Type B pancreatic cell (in vitro differentiated cells): ENCODE measurements around the gene RFESD. TPM values are rescaled to one million over a fixed set of nuclear protein-coding genes. Genes with fewer than 3 reads are reported as not detected.

Experiments used
- DNase-seq: peaks from one replicate; pipeline ENCODE4 v3.0.0; 2021; ENCODE audit warnings: mixed read lengths; ENCODE audit not compliant: unreplicated experiment; ENCODE audit errors: extremely low spot score
- H3K27ac Mint-ChIP-seq: 2 replicates; pipeline ENCODE4 v1.8.0; 2021; ENCODE audit warnings: mild to moderate bottlenecking, mixed read lengths
- H3K27me3 Mint-ChIP-seq: 2 replicates; pipeline ENCODE4 v1.8.0; 2021; ENCODE audit warnings: mixed read lengths
- H3K36me3 Mint-ChIP-seq: 2 replicates; pipeline ENCODE4 v1.8.0; 2021; ENCODE audit warnings: mixed read lengths
- H3K4me1 Mint-ChIP-seq: one replicate; pipeline ENCODE4 v1.8.0; 2021; ENCODE audit warnings: mixed read lengths; ENCODE audit not compliant: unreplicated experiment
- H3K4me3 Mint-ChIP-seq: 2 replicates; pipeline ENCODE4 v1.8.0; 2021; ENCODE audit warnings: mild to moderate bottlenecking, mixed read lengths
- H3K9me3 Mint-ChIP-seq: 2 replicates; pipeline ENCODE4 v1.8.0; 2021; ENCODE audit warnings: mixed read lengths
- CTCF ChIP-seq: fragments of 200-600 bp; sonication (generic); conservative IDR thresholded peaks from 2 replicates; pipeline ENCODE4 v1.5.0; 2021; ENCODE audit warnings: antibody characterized with exemption, mild to moderate bottlenecking
- total RNA-seq: library from RNA; stranded (reverse); gene quantifications from 2 replicates; pipeline ENCODE4 v1.2.1, GENCODE V29; 2021; ENCODE audit warnings: low replicate concordance

The RFESD gene
- total RNA-seq, 1 donor from 2014 or later, result 2.5 TPM

DNA sequence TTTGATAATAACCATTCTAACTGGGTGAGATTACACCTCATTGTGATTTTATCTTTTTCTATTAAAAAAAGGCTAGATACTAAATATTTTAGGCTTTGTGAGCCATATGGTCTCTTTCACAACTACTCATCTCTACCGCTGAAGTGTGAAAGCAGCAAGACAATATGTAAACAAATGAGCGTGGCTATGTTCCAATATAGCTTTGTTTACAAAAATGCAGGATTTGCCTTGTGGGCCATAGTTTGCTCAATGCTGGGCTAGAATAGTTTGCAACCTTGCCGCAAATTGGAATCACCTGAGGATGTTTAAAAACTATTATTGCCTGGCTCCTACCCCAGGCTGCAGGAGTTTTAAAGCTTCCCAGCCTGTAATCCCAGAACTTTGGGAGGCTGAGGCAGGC is 36.9 kb upstream of the RFESD start:
- no peaks in the 10 kb centered on the region for H3K36me3 Mint-ChIP-seq
- peaks cover 7% of the 10 kb centered on the region for H3K9me3 Mint-ChIP-seq
- TF ChIP-seq CTCF, result no peak
- no peak overlapping the region for H3K4me3 Mint-ChIP-seq
- no peaks in the 10 kb centered on the region for H3K4me1 Mint-ChIP-seq
- no peaks in the 10 kb centered on the region for H3K27me3 Mint-ChIP-seq
- no peak overlapping the region for H3K27ac Mint-ChIP-seq
- no peak for DNase-seq

GRCh38 chr5:95610546-95610945 is 36.0 kb upstream of the RFESD start:
- H3K4me1 Mint-ChIP-seq, result no peaks in the 10 kb centered on the region
- no peak for DNase-seq
- H3K27ac Mint-ChIP-seq, result no peak overlapping the region
- H3K36me3 Mint-ChIP-seq, result no peaks in the 10 kb centered on the region
- H3K27me3 Mint-ChIP-seq, result no peaks in the 10 kb centered on the region
- TF ChIP-seq CTCF, result no peak
- H3K9me3 Mint-ChIP-seq, result peaks cover 7% of the 10 kb centered on the region
- no peak overlapping the region for H3K4me3 Mint-ChIP-seq

DNA sequence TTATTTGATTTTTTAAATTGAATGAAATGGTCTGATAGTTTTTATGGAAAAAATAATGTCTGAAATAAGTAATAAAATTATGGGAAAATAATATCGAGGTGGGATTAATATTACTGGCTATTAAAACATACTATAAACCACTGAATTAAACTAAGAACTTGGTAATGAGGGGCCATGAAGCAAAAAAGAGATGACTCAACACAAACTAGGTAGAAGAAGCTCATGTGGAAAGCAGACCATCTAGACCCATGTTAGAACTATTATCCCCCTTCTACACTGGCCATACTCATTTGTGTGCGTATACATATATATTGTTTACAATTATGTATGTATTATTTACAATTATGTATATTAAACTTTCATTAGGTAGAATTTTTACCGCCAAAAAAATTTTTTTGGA is 35.2 kb upstream of the RFESD start:
- no peak overlapping the region for H3K4me3 Mint-ChIP-seq
- TF ChIP-seq CTCF, result no peak
- H3K27ac Mint-ChIP-seq, result no peak overlapping the region
- DNase-seq, result no peak
- H3K27me3 Mint-ChIP-seq, result no peaks in the 10 kb centered on the region
- no peaks in the 10 kb centered on the region for H3K4me1 Mint-ChIP-seq
- no peaks in the 10 kb centered on the region for H3K36me3 Mint-ChIP-seq
- H3K9me3 Mint-ChIP-seq, result peaks cover 7% of the 10 kb centered on the region

DNA sequence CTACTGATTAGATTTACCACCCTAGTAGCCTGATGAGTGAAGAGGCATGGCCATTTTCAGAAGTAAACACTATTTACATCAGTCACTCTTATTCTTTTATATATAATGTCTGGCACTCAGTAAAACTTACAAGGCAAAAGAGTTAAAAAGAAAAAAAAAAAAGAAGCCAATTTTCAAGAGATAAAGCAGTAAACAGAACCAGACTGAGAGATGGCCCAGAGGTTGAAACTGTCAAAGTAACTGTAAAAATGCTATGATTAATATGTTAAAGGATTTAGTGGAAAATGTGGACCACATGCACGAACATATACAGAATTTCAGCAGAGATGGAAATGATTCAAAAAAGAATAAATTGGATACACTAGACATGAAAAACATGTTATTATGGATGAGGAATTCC is 33.1 kb upstream of the RFESD start:
- peaks cover 1% of the 10 kb centered on the region for H3K4me1 Mint-ChIP-seq
- no peak overlapping the region for H3K4me3 Mint-ChIP-seq
- peaks cover 11% of the 10 kb centered on the region for H3K27me3 Mint-ChIP-seq
- peaks cover 7% of the 10 kb centered on the region for H3K9me3 Mint-ChIP-seq
- peaks cover 2% of the 10 kb centered on the region for H3K36me3 Mint-ChIP-seq
- H3K27ac Mint-ChIP-seq, result no peak overlapping the region
- no peak for TF ChIP-seq CTCF
- DNase-seq, result no peak

DNA sequence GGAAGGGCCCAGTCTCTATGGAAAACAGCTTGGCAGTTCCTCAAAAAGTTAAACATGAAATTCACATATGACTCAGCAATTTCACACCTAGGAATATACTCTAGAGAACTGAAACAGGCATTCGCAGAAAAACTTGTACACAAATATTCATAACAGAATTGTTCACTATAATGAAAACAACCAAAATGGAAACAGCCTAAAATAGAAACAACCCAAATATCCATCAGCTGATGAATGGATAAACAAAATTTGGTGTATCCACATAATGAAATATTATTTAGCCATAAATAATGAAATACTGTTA is 31.5 kb upstream of the RFESD start:
- no peak for TF ChIP-seq CTCF
- Mint-ChIP-seq H3K4me3 (no peak overlapping the region), H3K4me1 (peaks cover 12% of the 10 kb centered on the region), H3K36me3 (peaks cover 5% of the 10 kb centered on the region), H3K9me3 (peaks cover 7% of the 10 kb centered on the region), H3K27ac (no peak overlapping the region), H3K27me3 (peaks cover 27% of the 10 kb centered on the region)
- DNase-seq, result no peak

DNA sequence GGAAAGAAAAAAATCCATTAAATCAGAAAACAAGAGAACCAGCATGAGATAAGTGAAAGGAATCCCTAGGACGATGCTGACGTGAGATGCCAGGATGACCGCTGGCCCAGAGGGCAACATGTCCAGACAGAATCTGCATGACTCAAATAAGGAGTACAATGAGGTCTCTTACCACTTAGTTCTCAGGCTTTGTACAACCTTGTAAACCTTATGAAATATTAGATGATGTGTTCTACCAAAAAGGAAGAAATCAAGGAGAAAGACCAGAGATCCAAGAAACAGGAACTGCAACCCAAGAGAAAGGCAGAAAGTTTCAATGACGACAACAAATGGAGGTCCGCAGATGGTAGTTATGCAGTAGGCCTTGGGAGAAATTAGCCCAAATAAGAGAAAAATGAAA is 29.5 kb upstream of the RFESD start:
- H3K27me3 Mint-ChIP-seq, result peaks cover 35% of the 10 kb centered on the region
- H3K36me3 Mint-ChIP-seq, result peaks cover 5% of the 10 kb centered on the region
- DNase-seq, result no peak
- H3K4me3 Mint-ChIP-seq, result no peak overlapping the region
- H3K9me3 Mint-ChIP-seq, result peaks cover 7% of the 10 kb centered on the region
- H3K4me1 Mint-ChIP-seq, result peaks cover 12% of the 10 kb centered on the region
- no peak for TF ChIP-seq CTCF
- no peak overlapping the region for H3K27ac Mint-ChIP-seq
